ENCODE data around the gene PYCR2.

DNA sequence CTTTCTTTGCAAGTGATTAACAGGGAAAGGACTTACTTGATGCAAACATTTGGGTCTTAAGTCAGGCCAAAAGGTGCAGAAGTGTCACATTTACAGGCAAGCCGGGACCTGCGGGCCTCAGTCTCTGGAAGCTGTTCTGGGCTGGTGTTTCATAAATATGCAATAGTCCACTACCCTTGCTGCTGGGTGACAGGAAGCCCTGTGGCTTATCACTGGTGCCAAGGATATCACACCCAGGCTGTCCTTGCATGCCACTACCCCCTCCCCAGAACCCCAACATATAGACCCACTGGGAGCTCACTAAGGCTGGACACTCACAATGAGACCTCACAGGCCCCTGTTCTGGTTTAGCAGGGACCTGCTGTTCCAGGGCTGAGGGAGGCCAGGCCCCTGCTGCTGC is 20.3 kb upstream of the PYCR2 start:
- TF ChIP-seq, protein P1, sequence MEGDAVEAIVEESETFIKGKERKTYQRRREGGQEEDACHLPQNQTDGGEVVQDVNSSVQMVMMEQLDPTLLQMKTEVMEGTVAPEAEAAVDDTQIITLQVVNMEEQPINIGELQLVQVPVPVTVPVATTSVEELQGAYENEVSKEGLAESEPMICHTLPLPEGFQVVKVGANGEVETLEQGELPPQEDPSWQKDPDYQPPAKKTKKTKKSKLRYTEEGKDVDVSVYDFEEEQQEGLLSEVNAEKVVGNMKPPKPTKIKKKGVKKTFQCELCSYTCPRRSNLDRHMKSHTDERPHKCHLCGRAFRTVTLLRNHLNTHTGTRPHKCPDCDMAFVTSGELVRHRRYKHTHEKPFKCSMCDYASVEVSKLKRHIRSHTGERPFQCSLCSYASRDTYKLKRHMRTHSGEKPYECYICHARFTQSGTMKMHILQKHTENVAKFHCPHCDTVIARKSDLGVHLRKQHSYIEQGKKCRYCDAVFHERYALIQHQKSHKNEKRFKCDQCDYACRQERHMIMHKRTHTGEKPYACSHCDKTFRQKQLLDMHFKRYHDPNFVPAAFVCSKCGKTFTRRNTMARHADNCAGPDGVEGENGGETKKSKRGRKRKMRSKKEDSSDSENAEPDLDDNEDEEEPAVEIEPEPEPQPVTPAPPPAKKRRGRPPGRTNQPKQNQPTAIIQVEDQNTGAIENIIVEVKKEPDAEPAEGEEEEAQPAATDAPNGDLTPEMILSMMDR (IDR thresholded peaks at IDR 0.05), result no peak
- TF ChIP-seq POLR2AphosphoS5 (IDR thresholded peaks at IDR 0.05) (no peak), POLR2A (IDR thresholded peaks at IDR 0.05) (no peak), EP300 (IDR thresholded peaks at IDR 0.05) (no peak)

Data from suprapubic skin (tissue), 4 donors.